HepG2 (cell line): ENCODE results near the gene EXOC3L2. TPM values are rescaled to one million over a fixed set of nuclear protein-coding genes. Genes with fewer than 3 reads are reported as not detected.

ENCODE experiments used
- CEBPB ChIP-seq: IDR thresholded peaks from 2 replicates; pipeline ENCODE4 v1.6.1; 2011; ENCODE audit warnings: low read depth, low read length, improper control_type of control experiment, borderline replicate concordance
- FOSL2 ChIP-seq: sonication (generic); formaldehyde crosslinking; IDR thresholded peaks from 2 replicates; pipeline ENCODE4 v1.4.0; 2020; ENCODE audit warnings: missing genetic modification reagents
- HIVEP1 ChIP-seq: sonication (generic); formaldehyde crosslinking; IDR thresholded peaks from 2 replicates; pipeline ENCODE4 v1.4.0; 2020; ENCODE audit warnings: mild to moderate bottlenecking, missing genetic modification reagents
- HNF1A ChIP-seq, 2 experiments: sonication (generic) in 1 of 2; formaldehyde crosslinking in 1 of 2; IDR thresholded peaks; 2 replicates each; pipeline versions ENCODE4 v1.4.0 to v1.6.1; 2016 to 2020; ENCODE audit warnings: borderline replicate concordance in 1 of 2, low read depth in 1 of 2, mild to moderate bottlenecking in 1 of 2, missing genetic modification reagents in 1 of 2
- KAT7 ChIP-seq: IDR thresholded peaks from 2 replicates; pipeline ENCODE4 v1.6.1; 2018; ENCODE audit warnings: borderline replicate concordance, missing compliant biosample characterization
- MTF2 ChIP-seq: sonication (generic); formaldehyde crosslinking; IDR thresholded peaks from 2 replicates; pipeline ENCODE4 v1.5.0; 2020; ENCODE audit warnings: missing genetic modification reagents, borderline replicate concordance
- POGK ChIP-seq: sonication (generic); formaldehyde crosslinking; conservative IDR thresholded peaks from 2 replicates; pipeline ENCODE4 v1.8.0; 2022; ENCODE audit warnings: mild to moderate bottlenecking, moderate library complexity, missing genetic modification reagents
- PTBP1 ChIP-seq: fragments of 200-400 bp; formaldehyde crosslinking; IDR thresholded peaks from 2 replicates; pipeline ENCODE4 v1.6.1; 2018; ENCODE audit warnings: low read length, low read depth; ENCODE audit not compliant: poor library complexity, severe bottlenecking
- YY1 ChIP-seq: IDR thresholded peaks from 2 replicates; pipeline ENCODE4 v1.6.1; 2011; ENCODE audit warnings: low read length, low read depth, moderate library complexity, mild to moderate bottlenecking; ENCODE audit not compliant: insufficient read depth, insufficient replicate concordance
- ZNF362 ChIP-seq: sonication (generic); formaldehyde crosslinking; IDR thresholded peaks from 2 replicates; pipeline ENCODE4 v1.4.0; 2020; ENCODE audit warnings: missing genetic modification reagents, mild to moderate bottlenecking, borderline replicate concordance
- ZNF674 ChIP-seq: sonication (generic); formaldehyde crosslinking; IDR thresholded peaks from 2 replicates; pipeline ENCODE4 v1.5.0; 2020; ENCODE audit warnings: low read depth, mild to moderate bottlenecking, missing genetic modification reagents
- ZNF710 ChIP-seq: sonication (generic); formaldehyde crosslinking; IDR thresholded peaks from 2 replicates; pipeline ENCODE4 v1.5.0; 2020; ENCODE audit warnings: mild to moderate bottlenecking, missing genetic modification reagents, borderline replicate concordance
- ZNF768 ChIP-seq: sonication (generic); formaldehyde crosslinking; IDR thresholded peaks from 2 replicates; pipeline ENCODE4 v1.4.0; 2020; ENCODE audit warnings: missing genetic modification reagents
- ZNF800 ChIP-seq: sonication (generic); formaldehyde crosslinking; IDR thresholded peaks from 2 replicates; pipeline ENCODE4 v1.4.0; 2020; ENCODE audit warnings: missing genetic modification reagents
- ZNF879 ChIP-seq: sonication (generic); formaldehyde crosslinking; IDR thresholded peaks from 2 replicates; pipeline ENCODE4 v1.8.1; 2023; ENCODE audit warnings: missing genetic modification reagents
- polyA plus RNA-seq, 8 experiments: library from polyadenylated mRNA; depleted of rRNA in 3 of 8; stranded (reverse) in 7 of 8; unstranded in 1 of 8; fragments of >200 nt; fragmentation: Illumina TruSeq in 4 of 8; extraction: Trizol in 4 of 8; gene quantifications; 2 replicates each; pipeline versions ENCODE4 v1.2.1 to v1.2.3, GENCODE V29; 2011 to 2016; ENCODE audit warnings: low read depth in 4 of 8, missing spikeins in 1 of 8, mixed read lengths in 1 of 8; ENCODE audit not compliant: insufficient read depth in 1 of 8
- total RNA-seq, 5 experiments: library from RNA; depleted of rRNA; stranded (reverse); fragments of >200 nt; fragmentation: Illumina TruSeq; extraction: Trizol; gene quantifications; 2 replicates each; pipeline ENCODE4 v1.2.3, GENCODE V29; 2016; ENCODE audit warnings: low read depth in 1 of 5

Gene EXOC3L2
- total and polyA plus RNA-seq, 2 of the 13 experiments (the other 11 are each of a cell fraction or from before 2014, with no cell fraction given) = 0.21 TPM; not detected in 1

- TF ChIP-seq KAT7 (CRISPR knock-in tag) (peak; percentile 63; the same call in 1 of the 2 replicates), HIVEP1 (CRISPR knock-in tag) (peak; percentile 73; the same call in 1 of the 2 replicates), ZNF768 (CRISPR knock-in tag) (peak; percentile 67; the same call in 1 of the 2 replicates), ZNF362 (no peak), ZNF879 (CRISPR knock-in tag) (no peak), PTBP1 (peak; percentile 54), ZNF800 (CRISPR knock-in tag) (no peak), CEBPB (no peak), HNF1A (IDR thresholded peaks at IDR 0.05; ENCODE audit: low read depth) (no peak), HNF1A (CRISPR knock-in tag; IDR thresholded peaks at IDR 0.05; ENCODE audit: borderline replicate concordance) (no peak), FOSL2 (CRISPR knock-in tag) (0 out of 2 replicates have a peak, but pooled peaks have one; percentile 5), ZNF674 (no peak), MTF2 (CRISPR knock-in tag) (no peak), YY1 (peak; percentile 87), POGK (0 out of 2 replicates have a peak, but pooled peaks have one; percentile 7), ZNF710 (CRISPR knock-in tag) (peak; percentile 70; the same call in 1 of the 2 replicates)
These were observed 67.4 kb downstream of the EXOC3L2 start, which contains the start of gene TRAPPC6A (continued) for GRCh38 chr19:45177817-45178261.
